ENCODE results near the gene SNX25.

DNA sequence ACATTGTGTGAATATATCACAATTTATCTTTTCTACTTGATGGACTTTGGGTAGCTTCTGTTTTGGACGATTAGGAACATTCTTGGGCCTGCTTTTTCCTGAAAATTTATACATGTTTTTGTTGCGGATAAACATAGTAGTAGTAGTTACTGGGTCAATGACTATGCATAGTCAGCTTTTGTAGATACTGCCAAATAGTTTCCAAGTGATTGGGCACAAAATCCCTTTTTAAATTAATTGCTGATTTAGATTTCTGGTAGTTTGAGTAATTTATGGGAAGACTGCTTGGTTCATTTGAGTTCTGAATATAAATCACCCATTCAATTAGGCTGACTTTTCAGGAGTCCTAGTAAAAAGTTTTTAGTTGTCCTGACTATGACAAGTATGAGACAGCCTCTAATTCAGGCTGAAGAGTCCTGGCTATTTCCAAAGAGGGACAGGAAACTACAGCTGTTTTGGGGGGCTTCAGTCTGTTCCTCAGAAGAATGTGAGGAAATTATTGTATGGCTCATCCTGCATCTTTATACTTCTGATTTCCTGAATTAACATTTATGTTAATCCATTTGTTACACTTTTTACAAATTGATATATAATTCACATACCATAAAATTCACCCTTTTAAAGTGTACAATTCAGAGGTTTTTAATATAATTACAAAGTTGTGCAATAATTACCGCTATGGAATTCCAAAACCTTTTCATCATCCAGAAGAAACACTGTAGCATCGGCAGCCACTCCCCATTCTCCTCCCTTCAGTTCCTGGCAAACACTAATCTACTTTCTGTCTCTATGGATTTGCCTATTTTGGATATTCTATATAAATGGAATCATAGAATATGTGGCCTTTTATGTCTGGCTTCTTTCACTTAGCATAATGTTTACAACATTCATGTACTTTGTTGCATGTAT, 172.1 kb downstream of the SNX25 start:
- TF ChIP-seq, protein P1, sequence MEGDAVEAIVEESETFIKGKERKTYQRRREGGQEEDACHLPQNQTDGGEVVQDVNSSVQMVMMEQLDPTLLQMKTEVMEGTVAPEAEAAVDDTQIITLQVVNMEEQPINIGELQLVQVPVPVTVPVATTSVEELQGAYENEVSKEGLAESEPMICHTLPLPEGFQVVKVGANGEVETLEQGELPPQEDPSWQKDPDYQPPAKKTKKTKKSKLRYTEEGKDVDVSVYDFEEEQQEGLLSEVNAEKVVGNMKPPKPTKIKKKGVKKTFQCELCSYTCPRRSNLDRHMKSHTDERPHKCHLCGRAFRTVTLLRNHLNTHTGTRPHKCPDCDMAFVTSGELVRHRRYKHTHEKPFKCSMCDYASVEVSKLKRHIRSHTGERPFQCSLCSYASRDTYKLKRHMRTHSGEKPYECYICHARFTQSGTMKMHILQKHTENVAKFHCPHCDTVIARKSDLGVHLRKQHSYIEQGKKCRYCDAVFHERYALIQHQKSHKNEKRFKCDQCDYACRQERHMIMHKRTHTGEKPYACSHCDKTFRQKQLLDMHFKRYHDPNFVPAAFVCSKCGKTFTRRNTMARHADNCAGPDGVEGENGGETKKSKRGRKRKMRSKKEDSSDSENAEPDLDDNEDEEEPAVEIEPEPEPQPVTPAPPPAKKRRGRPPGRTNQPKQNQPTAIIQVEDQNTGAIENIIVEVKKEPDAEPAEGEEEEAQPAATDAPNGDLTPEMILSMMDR (conservative IDR thresholded peaks at IDR 0.05; ENCODE audit: low read depth, low read length), result no peak
- TF ChIP-seq EZH2 (IDR thresholded peaks at IDR 0.05; ENCODE audit: low read length, unreplicated experiment) (no peak), EZH2phosphoT487 (IDR thresholded peaks at IDR 0.05; ENCODE audit: borderline replicate concordance, low read length) (no peak)

All from PC-3 (cell line).